ENCODE measurements around the gene TRPV2. TPM values are rescaled to one million over a fixed set of nuclear protein-coding genes. Genes with fewer than 3 reads are reported as not detected.

Gene TRPV2
- total RNA-seq, 3 donors from 2014 or later: 4.8 to 15.2 (median 13.3) TPM

DNA sequence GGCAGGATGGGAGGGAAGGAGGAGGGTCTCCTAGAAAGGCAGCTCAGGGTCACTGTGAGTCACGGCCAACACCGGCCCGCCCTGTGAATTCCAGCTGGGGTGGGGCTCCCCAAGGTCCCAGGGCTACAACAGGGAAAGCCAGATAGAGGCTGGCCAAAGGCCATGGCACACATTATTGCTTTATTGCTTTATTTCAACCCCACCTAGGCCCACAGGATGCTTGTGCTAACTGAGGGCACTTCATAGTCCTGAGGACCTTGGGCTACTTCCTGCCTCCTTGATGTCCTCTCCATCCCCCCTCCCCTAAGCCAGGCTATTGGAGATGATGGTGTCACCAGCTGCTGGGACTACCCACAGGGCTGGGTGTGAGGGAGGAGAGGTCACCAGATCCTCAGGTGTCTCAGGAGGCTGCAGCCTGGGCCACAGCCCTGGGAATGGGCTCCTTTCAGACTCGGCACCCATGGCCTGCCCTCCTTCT is 50.5 kb downstream of the TRPV2 start:
- no peaks in the 10 kb centered on the region for H3K9me3 ChIP-seq
- peak; percentile 83 for ATAC-seq
- DNase-seq: peak; percentile 90 to 95 (median 93)
- peaks cover 41% of the 10 kb centered on the region for H3K4me1 ChIP-seq (ENCODE audit: low read depth)
- intact Hi-C loops (cut with DNase I, micrococcal nuclease): no loop called here
- TF ChIP-seq, protein P1, sequence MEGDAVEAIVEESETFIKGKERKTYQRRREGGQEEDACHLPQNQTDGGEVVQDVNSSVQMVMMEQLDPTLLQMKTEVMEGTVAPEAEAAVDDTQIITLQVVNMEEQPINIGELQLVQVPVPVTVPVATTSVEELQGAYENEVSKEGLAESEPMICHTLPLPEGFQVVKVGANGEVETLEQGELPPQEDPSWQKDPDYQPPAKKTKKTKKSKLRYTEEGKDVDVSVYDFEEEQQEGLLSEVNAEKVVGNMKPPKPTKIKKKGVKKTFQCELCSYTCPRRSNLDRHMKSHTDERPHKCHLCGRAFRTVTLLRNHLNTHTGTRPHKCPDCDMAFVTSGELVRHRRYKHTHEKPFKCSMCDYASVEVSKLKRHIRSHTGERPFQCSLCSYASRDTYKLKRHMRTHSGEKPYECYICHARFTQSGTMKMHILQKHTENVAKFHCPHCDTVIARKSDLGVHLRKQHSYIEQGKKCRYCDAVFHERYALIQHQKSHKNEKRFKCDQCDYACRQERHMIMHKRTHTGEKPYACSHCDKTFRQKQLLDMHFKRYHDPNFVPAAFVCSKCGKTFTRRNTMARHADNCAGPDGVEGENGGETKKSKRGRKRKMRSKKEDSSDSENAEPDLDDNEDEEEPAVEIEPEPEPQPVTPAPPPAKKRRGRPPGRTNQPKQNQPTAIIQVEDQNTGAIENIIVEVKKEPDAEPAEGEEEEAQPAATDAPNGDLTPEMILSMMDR (IDR thresholded peaks at IDR 0.05): no peak
- no peak overlapping the region for H3K4me3 ChIP-seq
- no peaks in the 10 kb centered on the region for H3K36me3 ChIP-seq (ENCODE audit: low read depth)

DNA sequence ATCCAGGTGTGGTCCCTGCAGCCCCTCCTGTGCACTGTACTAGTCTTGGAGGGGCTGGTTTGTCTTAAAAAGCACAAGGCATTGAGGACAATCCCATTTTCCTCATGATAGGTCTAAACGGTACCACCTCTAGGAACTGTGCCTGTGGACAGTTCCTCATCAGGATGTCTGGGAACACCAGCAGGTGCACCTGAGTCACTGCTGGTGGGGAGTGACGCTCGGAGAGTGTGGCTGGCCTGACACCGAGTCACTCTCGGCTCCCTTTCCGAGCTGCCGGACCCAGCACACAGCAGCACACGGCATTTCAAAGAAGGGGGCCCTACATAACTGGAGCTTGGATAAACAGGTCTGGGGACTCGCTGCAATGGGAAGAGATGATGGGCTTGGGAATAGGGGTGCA is 51.0 kb downstream of the TRPV2 start:
- Histone ChIP-seq H3K36me3 (ENCODE audit: low read depth) (no peaks in the 10 kb centered on the region), H3K4me3 (no peak overlapping the region), H3K9me3 (no peaks in the 10 kb centered on the region), H3K4me1 (ENCODE audit: low read depth) (peaks cover 41% of the 10 kb centered on the region)
- ATAC-seq (peak; percentile 66), DNase-seq (peak; percentile 53 to 75 (median 71))
- TF ChIP-seq, protein P1 (IDR thresholded peaks at IDR 0.05): no peak
- intact Hi-C loops (cut with DNase I, micrococcal nuclease): no loop called here

DNA sequence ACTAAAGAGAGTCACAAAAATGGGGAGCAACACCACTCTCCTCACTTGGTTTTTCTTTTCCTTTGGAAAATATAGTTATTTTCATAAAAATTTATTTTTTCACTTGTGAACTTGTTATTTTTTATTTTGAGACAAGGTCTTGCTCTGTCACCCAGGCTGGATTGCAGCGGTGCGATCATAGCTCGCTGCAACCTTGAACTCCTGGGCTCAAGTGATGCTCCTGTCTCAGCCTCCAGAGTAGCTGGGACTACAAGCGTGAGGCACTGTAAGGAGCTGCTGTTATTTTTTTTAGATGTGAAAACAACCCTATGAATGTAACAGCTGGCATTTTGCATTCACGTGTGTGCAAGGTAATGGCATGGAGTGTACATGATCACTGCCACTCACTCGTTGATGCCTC is 51.7 kb downstream of the TRPV2 start:
- no peak for DNase-seq
- TF ChIP-seq, protein P1 (IDR thresholded peaks at IDR 0.05): no peak
- Histone ChIP-seq H3K36me3 (ENCODE audit: low read depth) (no peaks in the 10 kb centered on the region), H3K4me1 (ENCODE audit: low read depth) (peaks cover 41% of the 10 kb centered on the region), H3K4me3 (no peak overlapping the region), H3K9me3 (no peaks in the 10 kb centered on the region)
- no peak for ATAC-seq
- intact Hi-C loops (cut with DNase I, micrococcal nuclease): no loop called here

DNA sequence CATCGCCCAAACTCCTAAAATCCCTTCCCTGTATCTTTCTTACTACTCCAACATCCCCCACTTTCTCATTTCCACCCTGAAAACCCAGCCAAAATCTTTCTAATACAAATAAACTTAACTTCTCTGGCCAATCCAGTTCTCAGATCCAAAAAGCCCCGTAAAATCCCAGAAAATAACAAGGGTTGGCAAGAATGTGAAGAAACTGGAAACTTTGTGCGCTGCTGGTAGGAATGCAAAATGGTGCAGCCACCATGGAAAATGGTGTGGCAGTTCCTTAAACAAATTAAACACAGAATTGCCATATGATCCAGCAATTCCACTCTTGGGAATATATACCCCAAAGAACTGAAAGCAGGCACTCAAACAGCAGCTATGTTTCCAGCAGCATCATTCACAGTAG is 52.5 kb downstream of the TRPV2 start:
- ATAC-seq (no peak), DNase-seq (no peak)
- H3K4me3 ChIP-seq: no peak overlapping the region
- intact Hi-C loops (cut with DNase I, micrococcal nuclease): no loop called here
- peaks cover 34% of the 10 kb centered on the region for H3K4me1 ChIP-seq (ENCODE audit: low read depth)
- TF ChIP-seq, protein P1 (IDR thresholded peaks at IDR 0.05): no peak
- H3K9me3 ChIP-seq: no peaks in the 10 kb centered on the region
- no peaks in the 10 kb centered on the region for H3K36me3 ChIP-seq (ENCODE audit: low read depth)

DNA sequence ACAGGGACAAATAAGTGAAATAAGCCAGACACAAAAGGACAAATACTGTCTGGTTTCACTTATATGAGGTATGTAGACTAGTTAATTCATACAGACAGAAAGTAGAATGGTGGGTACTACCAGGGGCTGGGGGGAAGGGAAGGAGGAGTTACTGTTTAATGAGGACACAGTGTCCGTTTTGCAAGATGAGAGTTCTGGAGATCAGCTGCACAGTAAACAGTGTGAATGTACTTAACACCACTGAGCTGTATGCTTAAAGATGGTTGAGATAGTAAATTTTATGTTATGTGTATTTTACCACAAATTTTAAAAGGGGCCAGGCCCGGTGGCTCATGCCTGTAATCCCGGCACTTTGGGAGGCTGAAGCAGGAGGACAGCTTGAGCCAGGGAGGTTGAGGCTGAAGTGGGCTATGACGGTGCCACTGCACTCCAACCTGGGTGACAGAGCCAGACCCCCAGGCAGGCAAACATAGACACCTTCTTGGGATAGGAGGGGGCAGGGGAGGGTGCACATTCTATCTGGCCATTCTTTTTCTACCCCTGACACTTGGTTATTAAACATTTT is 53.1 kb downstream of the TRPV2 start:
- no peak overlapping the region for H3K4me3 ChIP-seq
- peaks cover 28% of the 10 kb centered on the region for H3K4me1 ChIP-seq (ENCODE audit: low read depth)
- no peak for DNase-seq
- TF ChIP-seq, protein P1 (IDR thresholded peaks at IDR 0.05): no peak
- no peaks in the 10 kb centered on the region for H3K36me3 ChIP-seq (ENCODE audit: low read depth)
- intact Hi-C loops (cut with DNase I, micrococcal nuclease): no loop called here
- ATAC-seq: no peak
- H3K9me3 ChIP-seq: no peaks in the 10 kb centered on the region

DNA sequence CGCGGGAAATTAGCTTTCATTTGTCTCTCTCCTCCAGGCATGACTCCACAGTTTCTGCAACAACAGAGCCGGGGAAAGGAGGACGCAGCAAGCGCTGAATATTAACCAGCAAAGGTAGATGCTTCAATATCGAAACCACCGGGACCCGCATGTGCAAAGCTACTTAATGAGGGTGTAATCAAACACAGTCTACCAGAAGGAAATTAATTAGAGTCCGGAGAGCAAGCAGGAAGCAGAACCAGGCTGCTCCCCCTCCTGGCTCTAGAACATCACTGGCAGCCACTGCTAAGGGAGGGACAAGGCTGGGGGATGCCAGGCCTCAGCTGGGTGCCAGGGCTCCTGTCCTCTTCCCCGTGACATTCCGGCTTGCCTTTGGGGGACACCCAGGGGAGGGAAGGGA is 54.9 kb downstream of the TRPV2 start:
- peak in 1 of 3 donors; percentile 40 for DNase-seq
- TF ChIP-seq, protein P1 (IDR thresholded peaks at IDR 0.05): no peak
- Histone ChIP-seq H3K4me1 (ENCODE audit: low read depth) (peaks cover 13% of the 10 kb centered on the region), H3K4me3 (no peak overlapping the region), H3K9me3 (no peaks in the 10 kb centered on the region), H3K36me3 (ENCODE audit: low read depth) (no peaks in the 10 kb centered on the region)
- no peak for ATAC-seq
- intact Hi-C loops (cut with DNase I, micrococcal nuclease): no loop called here

Data from mucosa of descending colon (tissue), 3 donors.